ENCODE data around the gene CCDC91.
"Not testable (repeated sequence)": the region's sequence is repeated elsewhere in the genome, so short reads cannot be mapped to it uniquely, and the experiment has no call there.

CCDC91 gene

GRCh38 chr12:28379779-28380178 is 189.5 kb downstream of the CCDC91 start:
- DNase-seq: not testable (repeated sequence)

GRCh38 chr12:28383368-28383767 is 193.1 kb downstream of the CCDC91 start:
- no peak for DNase-seq

DNA sequence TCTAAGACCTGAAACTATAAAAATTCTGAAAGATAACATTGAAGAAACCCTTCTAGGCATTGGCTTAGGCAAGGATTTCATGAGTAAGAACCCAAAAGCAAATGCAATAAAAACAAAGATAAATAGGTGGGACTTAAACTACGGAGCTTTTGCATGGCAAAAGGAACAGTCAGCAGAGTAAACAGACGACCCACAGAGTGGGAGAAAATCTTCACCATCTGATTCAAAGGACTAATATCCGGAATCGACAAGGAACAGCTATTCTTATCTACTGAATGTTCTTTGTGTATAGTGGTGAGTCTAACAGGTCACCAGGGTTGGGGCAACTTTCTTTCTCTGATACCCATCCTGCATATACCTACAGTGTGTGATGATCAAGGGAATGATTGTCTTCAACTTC is 198.6 kb downstream of the CCDC91 start:
- DNase-seq: no peak

DNA sequence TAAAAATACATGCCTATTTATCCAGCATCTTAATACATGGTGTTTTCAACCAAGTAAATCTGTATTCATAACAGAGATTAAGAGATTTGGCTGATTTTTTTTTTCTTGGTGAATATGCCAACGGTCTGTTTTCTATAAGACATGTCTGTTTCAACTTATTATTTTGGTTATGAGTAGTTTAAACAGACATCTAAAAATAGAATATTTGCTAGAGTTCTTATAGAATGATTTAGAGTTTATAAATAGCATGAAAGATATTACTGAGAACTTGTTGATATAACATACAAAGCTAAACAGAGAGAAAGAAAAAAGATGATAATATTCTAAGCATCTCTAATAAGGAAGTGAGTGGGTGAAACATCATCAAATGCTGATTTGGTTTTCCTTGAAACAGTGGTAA is 199.9 kb downstream of the CCDC91 start:
- DNase-seq: no peak

- no peak for DNase-seq
These were observed 200.6 kb downstream of the CCDC91 start for GRCh38 chr12:28390761-28391385.

- DNase-seq: peak; percentile 14
These were observed 219.6 kb downstream of the CCDC91 start for GRCh38 chr12:28409892-28410291.

GRCh38 chr12:28413460-28414109 is 223.3 kb downstream of the CCDC91 start:
- no peak for DNase-seq

GRCh38 chr12:28415755-28416154 is 225.5 kb downstream of the CCDC91 start:
- DNase-seq: no peak

GRCh38 chr12:28421374-28421773 is 231.1 kb downstream of the CCDC91 start:
- DNase-seq: no peak

GRCh38 chr12:28424965-28425364 is 234.7 kb downstream of the CCDC91 start:
- no peak for DNase-seq

- DNase-seq: no peak
These were observed 235.3 kb downstream of the CCDC91 start for GRCh38 chr12:28425526-28425925.

- DNase-seq: peak; percentile 7
These were observed 236.8 kb downstream of the CCDC91 start for GRCh38 chr12:28427046-28427445.

DNA sequence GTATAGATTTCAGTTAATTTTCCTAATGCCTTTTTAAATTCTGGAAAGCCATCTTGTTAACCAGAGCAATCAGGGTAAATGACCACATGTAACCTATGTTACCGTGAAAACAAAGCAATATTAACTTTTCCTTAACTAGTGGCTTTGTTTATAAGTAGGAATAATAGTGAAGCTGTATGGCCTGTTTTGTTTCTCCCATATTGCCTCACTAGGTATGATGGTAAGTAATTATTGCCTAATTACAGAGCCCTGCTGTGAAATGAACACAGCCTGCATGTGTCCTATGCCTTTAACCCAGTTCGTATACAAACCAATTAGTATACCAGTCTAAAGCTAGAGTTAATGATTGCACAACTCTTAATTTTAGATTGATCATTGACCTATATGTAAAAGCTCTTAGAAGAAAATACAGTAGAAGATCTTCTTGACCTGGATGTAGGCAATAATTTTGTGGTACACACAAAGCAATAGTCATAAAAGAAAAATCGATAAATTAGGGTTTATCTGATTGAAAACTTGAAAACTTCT is 249.9 kb downstream of the CCDC91 start:
- no peak for DNase-seq

DNA sequence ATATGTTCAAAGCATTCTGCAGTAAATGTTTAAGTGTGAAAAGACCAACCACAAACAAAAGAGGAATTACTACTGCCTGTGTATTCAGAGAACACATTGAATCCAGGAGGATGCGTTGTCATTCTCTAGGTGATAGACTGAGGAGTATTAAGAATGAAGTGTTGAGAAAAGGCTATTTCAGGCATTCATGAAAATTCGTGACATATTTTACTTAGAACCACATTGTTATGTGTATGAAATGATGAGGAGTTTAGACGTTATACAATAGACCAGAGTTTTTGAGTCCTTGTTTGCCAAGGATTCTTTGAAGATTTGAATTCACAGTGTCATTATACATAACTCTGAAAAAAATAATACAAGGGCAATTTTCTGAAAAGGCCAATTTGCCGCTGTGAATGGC is 251.8 kb downstream of the CCDC91 start:
- no peak for DNase-seq

DNA sequence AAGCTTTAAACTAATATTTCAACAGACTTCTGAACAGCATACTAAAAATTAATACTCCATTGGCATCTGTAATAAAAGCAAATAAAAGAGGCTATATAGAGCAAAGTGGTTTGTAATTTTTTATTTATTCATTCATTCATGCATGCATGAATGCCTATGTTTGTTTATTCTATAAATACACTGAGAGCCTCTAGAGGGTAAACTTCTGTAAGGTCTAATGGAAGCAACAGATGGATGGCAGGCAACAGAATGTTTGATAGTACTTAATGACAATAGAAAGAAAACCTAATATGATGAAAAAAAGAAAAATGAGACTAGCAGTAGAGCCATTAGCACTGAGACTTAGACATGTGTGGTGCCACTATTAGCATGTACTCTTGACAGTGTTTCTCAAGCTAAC is 253.1 kb downstream of the CCDC91 start:
- no peak for DNase-seq

DNA sequence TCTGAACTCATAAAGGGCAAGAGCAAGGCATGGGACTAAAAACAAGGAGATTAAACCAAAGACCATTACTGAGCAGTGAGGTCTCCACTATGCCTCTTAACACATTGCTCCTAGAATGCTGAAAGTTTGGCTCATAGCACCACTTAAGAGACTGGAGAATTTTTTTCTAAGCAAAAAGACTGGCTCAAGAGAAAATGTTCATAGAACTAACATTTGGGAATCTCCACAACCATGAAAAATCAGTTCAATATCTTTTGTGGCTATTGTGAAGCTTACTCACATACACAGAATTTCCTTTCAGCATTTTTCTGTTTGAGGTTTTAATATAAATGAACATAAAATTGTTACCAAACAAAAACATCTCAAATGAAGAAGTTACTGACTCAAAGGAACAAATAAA is 255.8 kb downstream of the CCDC91 start:
- no peak for DNase-seq

GRCh38 chr12:28453686-28454085 is 263.4 kb downstream of the CCDC91 start:
- no peak for DNase-seq

DNA sequence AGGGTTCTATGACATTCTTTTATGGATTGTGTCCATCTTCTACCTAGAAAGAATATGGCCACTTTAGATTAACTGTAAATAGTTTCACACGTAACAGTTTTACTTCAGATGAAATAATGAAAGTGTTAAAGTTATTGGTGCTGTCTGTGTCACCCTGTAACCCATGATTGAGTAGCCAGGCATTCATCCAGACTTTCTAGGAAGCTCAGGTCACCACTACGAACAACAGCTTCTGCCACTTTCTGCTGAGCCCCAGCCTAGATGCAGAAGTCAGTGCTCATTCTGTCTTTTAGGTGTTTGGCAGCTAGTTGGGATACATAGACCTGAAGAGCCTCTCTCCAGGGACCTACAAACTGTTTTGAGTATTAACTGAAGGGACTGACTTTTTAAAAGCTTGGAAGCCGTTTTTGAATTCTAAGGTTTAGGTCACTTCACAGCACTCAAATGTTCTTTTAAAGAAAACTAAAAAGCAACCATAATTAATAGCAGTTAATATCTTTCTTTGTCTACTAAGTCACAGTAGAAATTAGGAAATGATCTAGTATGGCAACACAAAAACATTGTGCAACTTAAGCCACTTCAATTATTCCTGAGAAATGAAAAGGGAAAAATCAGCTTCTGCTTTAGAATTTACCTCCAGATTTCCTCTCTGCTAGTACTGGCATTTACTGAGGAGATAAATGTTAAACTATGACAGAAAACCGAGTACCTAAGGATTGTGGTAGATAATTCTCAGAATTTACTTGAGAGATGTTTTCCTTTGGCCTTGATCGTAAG is 266.9 kb downstream of the CCDC91 start:
- no peak for DNase-seq

DNA sequence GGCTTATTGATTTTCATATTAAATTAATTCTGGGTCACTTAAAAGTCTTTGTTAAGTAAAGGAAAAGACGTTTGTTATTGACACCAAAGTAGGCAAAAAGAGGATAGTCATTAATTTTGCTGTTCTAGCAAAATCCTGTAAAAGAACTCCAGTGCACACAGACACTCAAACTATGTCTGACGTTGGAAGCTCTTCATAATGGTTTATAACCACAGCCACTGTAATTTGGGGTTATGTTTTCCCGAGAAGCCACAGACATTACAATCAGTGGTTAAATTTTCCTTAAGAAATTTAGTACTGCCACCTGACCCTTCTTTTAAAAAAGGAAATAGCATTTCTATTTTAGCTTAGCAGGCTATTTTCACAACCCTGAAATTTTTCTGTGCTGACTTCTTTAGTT is 267.5 kb downstream of the CCDC91 start:
- peak; percentile 7 for DNase-seq

DNA sequence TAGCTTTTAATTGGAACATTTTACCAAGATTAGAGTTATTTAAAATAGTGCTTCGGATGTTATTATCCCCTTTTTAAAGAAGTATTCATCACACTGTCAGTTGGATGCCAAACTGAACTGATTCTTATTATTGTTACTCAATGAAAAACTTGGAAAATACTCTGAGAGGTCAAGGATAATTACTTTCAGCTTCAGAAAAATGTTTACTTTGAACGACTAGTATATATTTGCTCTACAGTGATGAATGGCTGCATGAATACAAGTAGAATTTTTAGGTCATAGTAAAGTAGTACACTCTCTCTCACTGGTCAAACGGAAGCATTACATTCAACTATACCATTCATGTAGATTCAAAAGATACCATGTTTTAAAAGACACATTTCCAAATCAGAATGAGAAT is 269.2 kb downstream of the CCDC91 start:
- no peak for DNase-seq

DNA sequence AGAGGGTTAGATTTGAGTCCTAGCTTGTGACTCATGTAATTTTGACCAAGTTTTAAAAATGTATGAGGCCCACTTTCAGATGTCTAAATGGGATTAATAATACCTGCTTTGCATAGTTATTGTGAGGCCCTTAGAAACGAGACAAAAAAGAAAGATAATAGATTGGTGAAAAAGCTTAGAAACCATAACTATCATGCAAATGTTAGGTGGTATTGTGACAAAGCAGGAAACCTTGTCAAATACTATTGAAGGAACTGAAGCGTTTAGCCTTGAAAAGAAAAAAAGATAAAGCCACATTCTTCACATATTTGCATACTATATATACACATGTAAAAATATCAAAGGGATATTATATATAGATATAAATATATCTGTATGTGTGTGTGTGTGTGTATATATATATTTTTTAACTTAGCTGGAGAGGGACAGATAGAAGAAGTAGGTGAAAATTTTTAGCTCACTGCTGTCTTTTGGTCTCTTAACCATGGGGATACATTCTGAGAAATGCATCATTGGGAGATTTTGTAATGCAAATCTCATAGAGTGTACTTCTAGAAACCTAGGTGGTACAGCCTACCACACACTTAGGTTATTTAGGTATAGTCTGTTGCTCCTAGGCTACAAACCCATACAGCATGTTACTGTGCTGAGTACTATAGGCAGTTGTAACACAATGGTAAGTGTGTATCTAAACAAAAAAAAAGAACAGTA is 270.3 kb downstream of the CCDC91 start:
- DNase-seq: no peak

- no peak for DNase-seq
These were observed 273.1 kb downstream of the CCDC91 start for GRCh38 chr12:28463396-28463795.

GRCh38 chr12:28471762-28472161 is 281.5 kb downstream of the CCDC91 start:
- DNase-seq: not testable (repeated sequence)

Data from hematopoietic multipotent progenitor cell treated with erythropoietin and hydrocortisone succinate and interleukin-3 and kit ligand, for 6 days (in vitro differentiated cells).